Neural crest cell (in vitro differentiated cells): Measurements from ENCODE around the gene CANX. TPM values are rescaled to one million over a fixed set of nuclear protein-coding genes. Genes with fewer than 3 reads are reported as not detected.
A peak's percentile ranks its signal among the peaks of the same experiment; 100 is the strongest.

Source experiments
- DNase-seq: peaks from one replicate; pipeline ENCODE4 v3.0.0; 2021; ENCODE audit warnings: low read depth, mixed read lengths, low spot score
- H3K27ac Mint-ChIP-seq: one replicate; pipeline ENCODE4 v1.8.0; 2021; ENCODE audit warnings: mild to moderate bottlenecking, mixed read lengths; ENCODE audit not compliant: unreplicated experiment
- H3K27me3 Mint-ChIP-seq: 2 replicates; pipeline ENCODE4 v1.8.0; 2021; ENCODE audit warnings: low read depth, mild to moderate bottlenecking, mixed read lengths
- H3K36me3 Mint-ChIP-seq: 2 replicates; pipeline ENCODE4 v1.8.0; 2021; ENCODE audit warnings: low read depth, mild to moderate bottlenecking, mixed read lengths
- H3K4me1 Mint-ChIP-seq: 2 replicates; pipeline ENCODE4 v1.8.0; 2021; ENCODE audit warnings: mixed read lengths
- H3K4me3 Mint-ChIP-seq: one replicate; pipeline ENCODE4 v1.8.0; 2021; ENCODE audit warnings: mild to moderate bottlenecking, mixed read lengths
- H3K9me3 Mint-ChIP-seq: 2 replicates; pipeline ENCODE4 v1.8.0; 2021; ENCODE audit warnings: mixed read lengths
- total RNA-seq: library from RNA; stranded (reverse); gene quantifications from 2 replicates; pipeline ENCODE4 v1.2.1, GENCODE V29; 2021
- TF ChIP-seq, protein P1 (sequence below): fragments of 200-600 bp; sonication (generic); conservative IDR thresholded peaks from 2 replicates; pipeline ENCODE4 v1.5.0; 2021; ENCODE audit warnings: antibody characterized with exemption, mild to moderate bottlenecking

CANX gene
- total RNA-seq, 1 donor from 2014 or later, result 682 TPM

DNA sequence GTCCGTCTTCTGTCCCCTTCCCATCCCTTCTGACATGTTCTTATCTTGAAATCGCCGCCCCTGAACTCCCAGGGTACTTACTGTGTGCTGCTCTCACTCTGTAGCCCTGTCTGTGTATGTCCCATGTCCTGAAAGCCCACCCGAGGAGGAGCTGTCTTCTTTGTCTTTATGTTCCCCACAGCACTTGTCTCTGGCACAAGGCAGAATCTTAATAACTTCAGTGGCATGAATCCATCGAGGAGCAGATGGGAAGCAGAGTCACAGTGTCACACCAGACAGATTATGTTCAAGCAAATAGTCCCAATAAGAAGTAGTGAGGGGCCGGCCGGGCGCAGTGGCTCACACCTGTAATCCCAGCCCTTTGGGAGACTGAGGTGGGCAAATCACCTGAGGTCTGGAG lies 65.3 kb downstream of the CANX start:
- peaks cover 55% of the 10 kb centered on the region for H3K4me1 Mint-ChIP-seq
- no peaks in the 10 kb centered on the region for H3K27me3 Mint-ChIP-seq
- peak overlapping the region; percentile 39 for H3K27ac Mint-ChIP-seq
- DNase-seq, result no peak
- peaks cover 5% of the 10 kb centered on the region for H3K36me3 Mint-ChIP-seq
- H3K4me3 Mint-ChIP-seq, result no peak overlapping the region
- TF ChIP-seq, protein P1, sequence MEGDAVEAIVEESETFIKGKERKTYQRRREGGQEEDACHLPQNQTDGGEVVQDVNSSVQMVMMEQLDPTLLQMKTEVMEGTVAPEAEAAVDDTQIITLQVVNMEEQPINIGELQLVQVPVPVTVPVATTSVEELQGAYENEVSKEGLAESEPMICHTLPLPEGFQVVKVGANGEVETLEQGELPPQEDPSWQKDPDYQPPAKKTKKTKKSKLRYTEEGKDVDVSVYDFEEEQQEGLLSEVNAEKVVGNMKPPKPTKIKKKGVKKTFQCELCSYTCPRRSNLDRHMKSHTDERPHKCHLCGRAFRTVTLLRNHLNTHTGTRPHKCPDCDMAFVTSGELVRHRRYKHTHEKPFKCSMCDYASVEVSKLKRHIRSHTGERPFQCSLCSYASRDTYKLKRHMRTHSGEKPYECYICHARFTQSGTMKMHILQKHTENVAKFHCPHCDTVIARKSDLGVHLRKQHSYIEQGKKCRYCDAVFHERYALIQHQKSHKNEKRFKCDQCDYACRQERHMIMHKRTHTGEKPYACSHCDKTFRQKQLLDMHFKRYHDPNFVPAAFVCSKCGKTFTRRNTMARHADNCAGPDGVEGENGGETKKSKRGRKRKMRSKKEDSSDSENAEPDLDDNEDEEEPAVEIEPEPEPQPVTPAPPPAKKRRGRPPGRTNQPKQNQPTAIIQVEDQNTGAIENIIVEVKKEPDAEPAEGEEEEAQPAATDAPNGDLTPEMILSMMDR, result no peak
- no peaks in the 10 kb centered on the region for H3K9me3 Mint-ChIP-seq

DNA sequence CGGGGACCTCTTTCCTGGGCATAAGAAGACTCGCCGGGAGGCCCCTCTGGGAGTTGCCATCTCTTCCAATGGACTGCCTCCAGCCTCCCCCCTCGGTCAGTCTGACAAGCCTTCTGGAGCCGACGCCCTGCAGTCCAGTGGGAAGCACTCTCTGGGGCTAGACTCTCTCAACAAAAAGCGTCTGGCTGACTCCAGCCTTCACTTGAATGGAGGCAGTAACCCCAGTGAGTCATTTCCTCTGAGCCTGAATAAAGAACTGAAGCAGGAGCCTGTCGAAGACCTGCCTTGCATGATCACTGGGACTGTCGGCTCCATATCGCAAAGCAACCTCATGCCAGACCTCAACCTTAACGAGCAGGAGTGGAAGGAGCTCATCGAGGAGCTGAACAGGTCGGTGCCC lies 66.6 kb downstream of the CANX start:
- no peak for DNase-seq
- H3K36me3 Mint-ChIP-seq, result peaks cover 8% of the 10 kb centered on the region
- H3K27ac Mint-ChIP-seq, result peak overlapping the region; percentile 48
- TF ChIP-seq, protein P1, result no peak
- H3K4me3 Mint-ChIP-seq, result no peak overlapping the region
- peaks cover 45% of the 10 kb centered on the region for H3K4me1 Mint-ChIP-seq
- H3K27me3 Mint-ChIP-seq, result no peaks in the 10 kb centered on the region
- no peaks in the 10 kb centered on the region for H3K9me3 Mint-ChIP-seq

DNA sequence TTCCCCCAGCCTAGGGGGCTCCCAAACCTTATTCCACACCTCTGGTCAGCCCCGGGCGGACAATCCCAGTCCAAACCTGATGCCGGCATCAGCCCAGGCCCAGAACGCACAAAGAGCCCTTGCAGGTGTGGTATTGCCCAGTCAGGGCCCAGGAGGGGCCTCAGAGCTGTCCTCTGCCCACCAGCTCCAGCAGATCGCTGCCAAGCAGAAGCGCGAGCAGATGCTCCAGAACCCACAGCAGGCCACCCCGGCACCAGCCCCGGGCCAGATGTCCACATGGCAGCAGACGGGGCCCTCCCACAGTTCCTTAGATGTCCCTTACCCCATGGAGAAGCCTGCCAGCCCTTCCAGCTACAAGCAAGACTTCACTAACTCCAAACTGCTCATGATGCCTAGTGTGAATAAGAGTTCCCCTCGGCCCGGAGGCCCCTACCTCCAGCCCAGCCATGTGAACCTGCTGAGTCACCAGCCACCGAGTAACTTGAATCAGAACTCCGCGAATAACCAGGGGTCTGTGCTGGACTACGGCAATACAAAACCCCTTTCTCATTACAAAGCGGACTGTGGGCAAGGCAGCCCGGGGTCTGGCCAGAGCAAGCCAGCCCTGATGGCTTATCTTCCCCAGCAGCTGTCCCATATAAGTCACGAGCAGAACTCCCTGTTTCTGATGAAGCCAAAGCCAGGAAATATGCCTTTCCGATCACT lies 67.4 kb downstream of the CANX start:
- H3K36me3 Mint-ChIP-seq, result peaks cover 14% of the 10 kb centered on the region
- H3K4me1 Mint-ChIP-seq, result peaks cover 42% of the 10 kb centered on the region
- no peak overlapping the region for H3K4me3 Mint-ChIP-seq
- TF ChIP-seq, protein P1, result no peak
- H3K27me3 Mint-ChIP-seq, result no peaks in the 10 kb centered on the region
- no peak for DNase-seq
- H3K27ac Mint-ChIP-seq, result no peak overlapping the region
- no peaks in the 10 kb centered on the region for H3K9me3 Mint-ChIP-seq

DNA sequence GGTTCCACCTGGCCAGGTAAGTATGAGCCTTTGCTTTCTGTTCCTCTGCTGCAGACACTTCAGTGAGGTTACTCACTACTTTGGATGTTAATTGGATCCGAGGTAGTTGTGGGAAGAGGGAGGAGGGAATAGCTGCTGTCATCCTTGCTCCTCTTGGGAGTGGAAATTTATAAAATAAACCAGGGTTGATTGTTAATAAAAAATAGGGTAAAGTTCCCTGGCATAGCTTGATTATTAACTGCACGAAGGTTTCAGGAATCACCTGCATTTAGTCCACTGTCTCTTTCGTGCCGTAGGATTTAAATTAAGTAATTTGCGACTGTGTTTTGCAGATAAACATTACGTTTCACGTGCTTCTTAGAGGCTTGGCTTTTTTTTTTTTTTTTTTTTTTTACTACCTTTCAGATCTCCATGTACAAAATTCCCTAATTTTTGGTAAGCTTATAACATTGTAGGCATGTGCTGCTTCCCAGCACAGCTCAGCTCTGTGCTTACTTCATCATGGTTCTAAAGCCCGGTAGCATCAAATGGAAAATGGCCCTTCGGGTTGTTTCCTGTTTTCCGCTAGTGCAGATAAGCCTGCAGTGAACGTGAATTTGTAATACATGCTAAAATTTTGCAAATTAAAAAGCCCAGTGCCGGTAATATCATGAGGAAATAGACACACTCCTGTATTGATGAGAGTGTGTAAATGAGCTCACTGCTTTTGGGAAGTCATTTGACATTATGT lies 68.1 kb downstream of the CANX start:
- Mint-ChIP-seq H3K4me1 (peaks cover 38% of the 10 kb centered on the region), H3K9me3 (no peaks in the 10 kb centered on the region), H3K36me3 (peaks cover 14% of the 10 kb centered on the region), H3K27ac (no peak overlapping the region), H3K4me3 (no peak overlapping the region), H3K27me3 (no peaks in the 10 kb centered on the region)
- TF ChIP-seq, protein P1, result no peak
- DNase-seq, result no peak

DNA sequence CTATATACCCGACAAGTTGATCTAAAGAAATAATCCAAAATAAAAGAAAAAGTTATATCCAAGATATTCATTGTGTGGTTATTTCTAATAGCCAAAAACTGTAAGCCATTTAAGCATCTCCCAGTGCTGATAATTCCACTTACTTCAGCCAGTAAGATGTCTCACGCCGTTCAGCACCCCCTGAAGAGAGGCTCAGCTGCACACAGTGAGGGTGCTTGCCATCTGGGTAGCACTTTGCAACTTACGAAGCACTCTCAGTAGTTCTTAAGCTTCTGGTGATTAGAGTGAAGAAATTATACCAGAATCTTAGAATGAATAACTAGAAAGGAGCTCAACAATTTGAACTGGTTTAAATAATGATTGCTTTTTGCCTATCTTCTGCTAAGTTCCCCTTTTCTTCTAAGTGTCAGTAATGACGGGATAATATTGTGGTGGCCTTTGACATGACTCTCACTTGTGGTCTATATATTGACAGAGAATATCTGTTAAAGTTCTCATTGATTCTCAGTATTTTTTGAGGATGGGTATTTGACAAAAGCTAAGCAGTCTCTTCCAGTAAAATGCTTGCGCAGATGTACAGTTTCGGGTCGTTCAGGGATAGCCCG lies 68.8 kb downstream of the CANX start:
- Mint-ChIP-seq H3K27me3 (no peaks in the 10 kb centered on the region), H3K36me3 (peaks cover 14% of the 10 kb centered on the region), H3K4me1 (peaks cover 32% of the 10 kb centered on the region), H3K9me3 (no peaks in the 10 kb centered on the region), H3K27ac (no peak overlapping the region), H3K4me3 (no peak overlapping the region)
- TF ChIP-seq, protein P1, result no peak
- DNase-seq, result no peak
